Activated naive CD8-positive, alpha-beta T cell treated with anti-CD3 and anti-CD28 coated beads, Interleukin-2, amount 50 U/mL, for 16 hours (primary cell): ENCODE data around the gene AIG1.

Experiments used
- DNase-seq: peaks from one replicate; pipeline ENCODE4 v3.0.0-alpha.2; 2020; ENCODE audit warnings: low read depth, low spot score

The AIG1 gene

DNA sequence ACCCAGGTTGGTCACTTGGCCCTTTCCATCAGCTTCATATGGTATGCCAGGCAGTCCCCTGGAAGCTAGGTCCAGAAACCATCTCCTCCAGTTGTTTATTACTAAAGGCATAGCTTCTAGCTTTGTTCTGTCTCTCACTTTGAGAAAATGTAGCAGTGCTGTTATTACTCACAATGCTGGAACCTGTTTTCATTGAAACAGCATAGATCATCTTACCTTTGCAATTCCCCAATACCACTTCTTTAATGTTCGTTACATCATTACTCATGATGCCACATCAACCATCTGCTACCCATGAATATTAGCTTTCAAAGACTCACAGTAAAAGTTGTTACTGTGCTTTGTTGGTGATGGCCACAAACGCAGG, 301.5 kb downstream of the AIG1 start:
- no peak for DNase-seq

- no peak for DNase-seq
These were observed 302.6 kb downstream of the AIG1 start for GRCh38 chr6:143363299-143363698.

- DNase-seq = no peak
These were observed 307.7 kb downstream of the AIG1 start for GRCh38 chr6:143368426-143368825.

- no peak for DNase-seq
These were observed 309.3 kb downstream of the AIG1 start for GRCh38 chr6:143369971-143370370.

DNA sequence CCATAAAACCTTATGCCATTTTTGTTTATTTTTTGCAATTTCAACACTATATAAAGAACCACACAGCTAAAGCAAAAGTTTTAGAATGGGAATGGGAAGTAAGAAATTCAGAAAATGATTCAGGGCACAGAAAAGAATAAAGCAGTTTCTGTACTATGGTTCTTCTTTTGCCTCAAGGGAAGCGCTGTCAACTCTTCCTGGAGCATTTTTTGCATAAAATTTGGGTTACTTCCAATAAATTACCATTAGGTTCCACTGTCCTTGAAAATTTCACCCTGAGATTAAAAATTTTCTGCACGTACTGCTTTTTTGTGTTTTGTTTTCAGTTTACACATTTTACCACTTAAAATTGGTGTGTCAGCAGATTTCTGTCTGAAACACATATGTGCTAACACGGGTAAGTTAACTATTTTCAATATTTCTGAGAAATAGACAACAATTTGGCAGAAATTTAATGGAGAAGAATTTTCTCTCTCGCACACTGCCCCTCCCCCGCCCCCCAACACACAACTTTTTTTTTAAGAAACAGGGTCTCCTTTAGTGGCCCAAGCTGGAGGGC, 310.2 kb downstream of the AIG1 start:
- no peak for DNase-seq

DNA sequence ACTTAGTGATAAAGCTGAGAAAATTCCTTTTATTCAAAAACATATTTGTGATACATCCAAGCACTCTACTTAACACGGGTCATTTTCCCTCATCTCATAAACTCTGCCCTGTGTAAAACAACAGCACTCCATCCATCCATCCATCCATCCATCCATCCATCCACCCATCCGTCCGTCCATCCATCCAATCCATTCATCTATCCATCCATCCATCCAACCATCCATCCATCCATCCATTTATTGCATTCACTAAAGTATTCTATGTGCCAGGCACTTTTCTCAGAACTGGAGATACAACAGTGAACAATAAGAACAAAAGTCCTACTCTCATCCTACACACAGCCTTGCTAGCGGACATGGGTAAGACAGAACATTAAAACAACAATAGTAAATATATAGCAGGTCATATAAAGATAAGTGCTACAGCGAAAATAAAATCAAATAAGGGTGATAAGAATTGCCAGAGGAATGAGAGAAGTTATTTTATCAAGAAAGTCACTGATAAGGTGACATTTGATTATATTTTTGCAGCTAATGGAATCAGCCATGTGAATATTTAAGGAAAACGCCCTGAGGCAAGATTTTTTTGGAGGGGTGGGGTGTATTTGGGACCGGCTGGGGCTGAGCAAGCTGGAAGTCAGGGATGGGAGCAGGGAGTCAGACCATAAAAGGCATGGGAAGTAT, 311.7 kb downstream of the AIG1 start:
- DNase-seq = no peak

GRCh38 chr6:143374014-143374413, 313.3 kb downstream of the AIG1 start:
- DNase-seq = no peak

DNA sequence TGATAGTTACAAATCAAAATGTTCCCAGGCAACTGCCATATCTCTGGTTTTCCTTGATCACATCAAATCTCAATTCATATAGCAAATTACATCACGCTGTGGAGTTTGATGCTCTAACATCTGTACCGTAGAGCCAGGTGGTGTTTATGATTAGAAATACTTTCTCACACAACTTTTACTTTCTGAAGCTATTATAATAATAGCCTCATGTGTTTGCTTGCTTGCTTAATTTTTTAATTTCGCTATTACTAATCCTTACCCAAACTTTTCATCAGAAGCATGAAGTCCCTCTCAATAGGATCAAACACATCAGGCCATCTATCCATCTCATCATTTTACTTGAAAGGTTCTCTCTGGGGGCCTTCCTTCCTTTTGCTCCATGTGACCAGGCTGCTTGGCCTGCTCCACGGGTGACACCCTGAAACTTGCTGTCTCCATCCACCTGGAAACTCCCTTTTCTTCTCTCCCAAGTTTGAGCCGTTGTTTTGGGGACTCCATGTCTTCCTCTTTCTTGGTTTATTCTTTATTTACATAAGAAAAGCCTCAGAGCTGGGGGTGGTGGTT, 314.4 kb downstream of the AIG1 start:
- no peak for DNase-seq

DNA sequence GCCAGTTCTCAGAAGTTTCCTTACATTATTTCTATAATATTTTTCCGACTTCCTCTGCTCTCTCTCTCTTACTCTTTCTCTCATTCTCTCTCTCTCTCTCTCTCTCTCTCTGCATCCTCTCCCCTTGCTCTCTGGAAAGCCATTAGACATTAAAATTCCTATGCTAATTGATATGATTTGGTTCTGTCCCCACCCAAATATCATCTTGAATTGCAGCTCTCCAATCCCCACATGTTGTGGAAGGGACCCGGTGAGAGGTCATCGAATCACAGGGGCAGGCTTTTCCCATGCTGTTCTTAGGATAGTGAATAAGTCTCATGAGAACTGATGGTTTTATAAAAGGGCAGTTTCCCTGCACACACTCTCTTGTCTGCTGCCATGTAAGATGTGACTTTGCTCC, 315.7 kb downstream of the AIG1 start:
- DNase-seq = no peak

DNA sequence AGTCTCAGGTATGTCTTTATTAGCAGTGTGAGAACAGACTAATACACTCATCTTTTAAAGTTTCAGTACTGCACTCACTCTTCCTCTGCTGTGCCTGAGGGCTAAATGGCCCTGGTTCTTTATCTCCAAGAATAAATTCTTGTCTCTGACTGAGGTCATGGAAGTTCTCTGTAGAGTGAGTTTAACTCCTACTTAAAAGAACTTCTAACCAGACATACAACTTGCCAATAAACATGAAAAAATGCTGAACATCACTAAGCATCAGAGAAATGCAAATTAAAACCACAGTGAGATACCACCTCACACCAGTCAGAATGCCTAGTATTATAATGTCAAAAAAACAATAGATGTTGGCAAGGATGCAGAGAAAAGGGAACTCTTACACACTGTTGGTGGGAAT, 316.2 kb downstream of the AIG1 start:
- DNase-seq = no peak

DNA sequence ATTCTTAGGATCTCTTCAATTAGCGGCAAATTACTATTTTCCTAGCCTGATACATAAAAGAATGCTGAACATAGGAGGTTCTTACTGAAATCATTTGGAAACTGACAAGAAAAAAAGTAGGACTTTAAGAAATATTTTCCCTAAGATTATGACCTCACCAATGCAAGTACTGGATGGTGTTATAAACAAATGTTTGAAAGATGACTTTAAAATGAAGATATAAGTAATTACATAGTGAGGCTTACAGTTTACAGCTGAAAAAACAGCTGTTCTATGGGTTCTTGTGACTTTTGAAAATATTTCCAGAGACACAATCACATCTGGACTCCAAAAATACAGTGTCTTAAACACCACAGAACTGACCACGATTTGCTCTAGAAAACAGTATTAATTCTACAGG, 324.9 kb downstream of the AIG1 start:
- DNase-seq = no peak

- DNase-seq = no peak
These were observed 329.6 kb downstream of the AIG1 start for GRCh38 chr6:143390278-143390677.
